Measurements from ENCODE around the gene CERS6. TPM values are rescaled to one million over a fixed set of nuclear protein-coding genes. Genes with fewer than 3 reads are reported as not detected.
"Not testable (repeated sequence)": the region's sequence is repeated elsewhere in the genome, so short reads cannot be mapped to it uniquely, and the experiment has no call there.

Gene CERS6
- total RNA-seq, result 137 TPM

- DNase-seq (ENCODE audit: low spot score in 2 of 2) (peak; percentile 90 to 93), FAIRE-seq (no peak)
Measured at GRCh38 chr2:168455645-168456520, at the start of gene CERS6. Gene CERS6 (plus strand): TSS chr2:168456272. CDS start chr2:168456449, 177 bp downstream.

GRCh38 chr2:168412301-168412700, 43.8 kb upstream of the CERS6 start:
- not testable (repeated sequence) for DNase-seq (ENCODE audit: low spot score in 2 of 2); FAIRE-seq

GRCh38 chr2:168413101-168413500, 43.0 kb upstream of the CERS6 start:
- FAIRE-seq, result not testable (repeated sequence)

GRCh38 chr2:168416555-168416954, 39.5 kb upstream of the CERS6 start:
- no peak for FAIRE-seq
- no peak for DNase-seq (ENCODE audit: low spot score in 2 of 2)

More at GRCh38 chr2:168413101-168413500, 43.0 kb upstream of the CERS6 start:
- DNase-seq (ENCODE audit: low spot score in 2 of 2), result not testable (repeated sequence)

GRCh38 chr2:168422584-168422983, 33.5 kb upstream of the CERS6 start:
- FAIRE-seq (no peak), DNase-seq (ENCODE audit: low spot score in 2 of 2) (no peak)

GRCh38 chr2:168424112-168424951, 31.7 kb upstream of the CERS6 start:
- no peak for FAIRE-seq
- no peak for DNase-seq (ENCODE audit: low spot score in 2 of 2)

GRCh38 chr2:168424971-168425370, 31.1 kb upstream of the CERS6 start:
- no peak for FAIRE-seq
- DNase-seq (ENCODE audit: low spot score in 2 of 2), result no peak

- no peak for FAIRE-seq
Measured at GRCh38 chr2:168426861-168427260, 29.2 kb upstream of the CERS6 start.

GRCh38 chr2:168427451-168427850, 28.6 kb upstream of the CERS6 start:
- DNase-seq (ENCODE audit: low spot score in 2 of 2) (no peak), FAIRE-seq (no peak)

More at GRCh38 chr2:168426861-168427260, 29.2 kb upstream of the CERS6 start:
- DNase-seq (ENCODE audit: low spot score in 2 of 2), result no peak

- FAIRE-seq (no peak), DNase-seq (ENCODE audit: low spot score in 2 of 2) (no peak)
Measured at GRCh38 chr2:168428431-168428830, 27.6 kb upstream of the CERS6 start.

GRCh38 chr2:168429988-168430387, 26.1 kb upstream of the CERS6 start:
- DNase-seq (ENCODE audit: low spot score in 2 of 2) (no peak), FAIRE-seq (no peak)

- FAIRE-seq (no peak), DNase-seq (ENCODE audit: low spot score in 2 of 2) (no peak)
Measured at GRCh38 chr2:168430431-168430830, 25.6 kb upstream of the CERS6 start.

- DNase-seq (ENCODE audit: low spot score in 2 of 2) (no peak), FAIRE-seq (no peak)
Measured at GRCh38 chr2:168431301-168432024, 24.6 kb upstream of the CERS6 start.

- no peak for DNase-seq (ENCODE audit: low spot score in 2 of 2)
- FAIRE-seq, result no peak
Measured at GRCh38 chr2:168432100-168432499, 24.0 kb upstream of the CERS6 start.

GRCh38 chr2:168432565-168433186, 23.4 kb upstream of the CERS6 start:
- no peak for FAIRE-seq

GRCh38 chr2:168433527-168433926, 22.5 kb upstream of the CERS6 start:
- no peak for DNase-seq (ENCODE audit: low spot score in 2 of 2)
- FAIRE-seq, result no peak

More at GRCh38 chr2:168432565-168433186, 23.4 kb upstream of the CERS6 start:
- DNase-seq (ENCODE audit: low spot score in 2 of 2), result no peak

GRCh38 chr2:168434146-168434545, 21.9 kb upstream of the CERS6 start:
- DNase-seq (ENCODE audit: low spot score in 2 of 2), result no peak
- no peak for FAIRE-seq

- DNase-seq (ENCODE audit: low spot score in 2 of 2) (no peak), FAIRE-seq (no peak)
Measured at GRCh38 chr2:168436840-168437239, 19.2 kb upstream of the CERS6 start.

GRCh38 chr2:168438553-168438952, 17.5 kb upstream of the CERS6 start:
- no peak for DNase-seq (ENCODE audit: low spot score in 2 of 2)
- FAIRE-seq, result no peak

GRCh38 chr2:168439536-168439935, 16.5 kb upstream of the CERS6 start:
- FAIRE-seq (no peak), DNase-seq (ENCODE audit: low spot score in 2 of 2) (no peak)
